ENCODE results near the gene TRIM17. TPM values are rescaled to one million over a fixed set of nuclear protein-coding genes. Genes with fewer than 3 reads are reported as not detected.

The TRIM17 gene
- polyA plus RNA-seq, 1 of the 3 experiments (the other 2 are of a cell fraction): 1.6 TPM

- Histone ChIP-seq H3K4me1 (ENCODE audit: control insufficient read depth in 1 of 2, insufficient read depth in 2 of 2, low read depth in 1 of 2, low read length in 1 of 2) (peaks cover 0 to 3% of the 10 kb centered on the region in 2 experiments; a peak in 1 of 4 replicates), H2AFZ (ENCODE audit: low read depth) (no peak overlapping the region), H3F3A (replicated peaks; ENCODE audit: insufficient read depth) (no peaks in the 10 kb centered on the region), H3K9me2 (no peaks in the 10 kb centered on the region), H3K9ac (no peak overlapping the region), H3K4me2 (no peak overlapping the region), H3K27me3 (ENCODE audit: insufficient read depth) (no peaks in the 10 kb centered on the region), H3K79me2 (ENCODE audit: insufficient read depth) (no peaks in the 10 kb centered on the region), H3K4me3 (ENCODE audit: low read depth in 2 of 2, low read length in 1 of 2) (no peak overlapping the region), H3K9me3 (no peaks in the 10 kb centered on the region), H3K27ac (ENCODE audit: low read depth in 2 of 2, low read length in 1 of 2) (no peak overlapping the region), H4K20me1 (ENCODE audit: insufficient read depth) (no peaks in the 10 kb centered on the region), H3K36me3 (replicated peaks in 1 of 2; ENCODE audit: control insufficient read depth in 1 of 2, insufficient read depth in 2 of 2, low read length in 1 of 2) (no peaks in the 10 kb centered on the region)
- TF ChIP-seq NFIC (IDR thresholded peaks at IDR 0.05; ENCODE audit: borderline replicate concordance) (no peak), GABPA (IDR thresholded peaks at IDR 0.05; ENCODE audit: low read depth) (no peak), PBX3 (IDR thresholded peaks at IDR 0.05) (no peak), GATA2 (CRISPR knock-in tag; IDR thresholded peaks at IDR 0.05) (no peak), SMC3 (IDR thresholded peaks at IDR 0.05; ENCODE audit: low read depth, low read length) (no peak), FOXM1 (IDR thresholded peaks at IDR 0.05; ENCODE audit: low read depth) (no peak), YY1 (IDR thresholded peaks at IDR 0.05; ENCODE audit: low read depth) (no peak), JUND (IDR thresholded peaks at IDR 0.05) (no peak), CHD2 (IDR thresholded peaks at IDR 0.05; ENCODE audit: low read length, partially characterized antibody) (no peak), POLR2AphosphoS5 (IDR thresholded peaks at IDR 0.05; ENCODE audit: low read depth, low read length) (no peak), TCF12 (IDR thresholded peaks at IDR 0.05) (no peak), FOSL2 (IDR thresholded peaks at IDR 0.05; ENCODE audit: borderline replicate concordance, low read depth) (no peak), RCOR1 (IDR thresholded peaks at IDR 0.05; ENCODE audit: low read length) (no peak)
- DNase-seq: no peak
- ChIA-PET POLR2A (no interaction called here), CTCF (interaction anchor here (1.0 kb wide), 1 partner anchor 18 kb away, joined by 3 read pairs; no protein-coding TSS in a partner anchor)
- 62% methylated on average over 22 of the region's 26 CpGs for WGBS (ENCODE audit: low lambda C conversion rate)
Measured at GRCh38 chr1:228361314-228362140, 55.1 kb downstream of the TRIM17 start.

- Histone ChIP-seq H3K27me3 (ENCODE audit: insufficient read depth) (no peaks in the 10 kb centered on the region), H3K4me2 (no peak overlapping the region), H3K9ac (no peak overlapping the region), H4K20me1 (ENCODE audit: insufficient read depth) (no peaks in the 10 kb centered on the region), H3K27ac (ENCODE audit: low read depth in 2 of 2, low read length in 1 of 2) (no peak overlapping the region), H2AFZ (ENCODE audit: low read depth) (no peak overlapping the region), H3K9me3 (no peaks in the 10 kb centered on the region), H3K9me2 (no peaks in the 10 kb centered on the region), H3K79me2 (ENCODE audit: insufficient read depth) (no peaks in the 10 kb centered on the region), H3F3A (replicated peaks; ENCODE audit: insufficient read depth) (no peaks in the 10 kb centered on the region), H3K4me1 (ENCODE audit: control insufficient read depth in 1 of 2, insufficient read depth in 2 of 2, low read depth in 1 of 2, low read length in 1 of 2) (peaks cover 0 to 3% of the 10 kb centered on the region in 2 experiments; a peak in 1 of 4 replicates), H3K4me3 (ENCODE audit: low read depth in 2 of 2, low read length in 1 of 2) (no peak overlapping the region), H3K36me3 (replicated peaks in 1 of 2; ENCODE audit: control insufficient read depth in 1 of 2, insufficient read depth in 2 of 2, low read length in 1 of 2) (no peaks in the 10 kb centered on the region)
- ChIA-PET CTCF (no interaction called here), POLR2A (no interaction called here)
- WGBS (ENCODE audit: low lambda C conversion rate): 82% methylated on average over 11 of the region's 19 CpGs
- TF ChIP-seq MEF2A (IDR thresholded peaks at IDR 0.05; ENCODE audit: borderline replicate concordance, low read depth) (no peak), USF2 (IDR thresholded peaks at IDR 0.05; ENCODE audit: borderline replicate concordance, low read depth, low read length) (no peak)
- DNase-seq: no peak
Measured at GRCh38 chr1:228360533-228361313, 55.9 kb downstream of the TRIM17 start.
